GM21825 (cell line): ENCODE data around the gene ACOT2.
A peak's percentile ranks its signal among the peaks of the same experiment; 100 is the strongest.
"Not testable (repeated sequence)": the region's sequence is repeated elsewhere in the genome, so short reads cannot be mapped to it uniquely, and the experiment has no call there.

ENCODE experiments used
- ATAC-seq: cut with Tn5 transposase; IDR thresholded peaks from one replicate; pipeline ENCODE4 v1.9.1; 2021; ENCODE audit warnings: mild to moderate bottlenecking, moderate library complexity; ENCODE audit not compliant: unreplicated experiment

The ACOT2 gene

GRCh38 chr14:73567951-73568885, 795 bp upstream of the ACOT2 start:
- ATAC-seq = no peak

- not testable (repeated sequence) for ATAC-seq
These were observed 178 bp upstream of the ACOT2 start for GRCh38 chr14:73568886-73569184.

GRCh38 chr14:73570913-73571312, 1.9 kb downstream of the ACOT2 start:
- peak; percentile 43 for ATAC-seq

GRCh38 chr14:73573034-73573433, 4.0 kb downstream of the ACOT2 start:
- not testable (repeated sequence) for ATAC-seq

- not testable (repeated sequence) for ATAC-seq
These were observed 4.7 kb downstream of the ACOT2 start for GRCh38 chr14:73573740-73574139.

- ATAC-seq = not testable (repeated sequence)
These were observed 5.2 kb downstream of the ACOT2 start for GRCh38 chr14:73574251-73574650.

GRCh38 chr14:73576391-73576790, 7.4 kb downstream of the ACOT2 start:
- no peak for ATAC-seq

- not testable (repeated sequence) for ATAC-seq
These were observed 8.2 kb downstream of the ACOT2 start for GRCh38 chr14:73577214-73577613.

- ATAC-seq = not testable (repeated sequence)
These were observed 13.3 kb downstream of the ACOT2 start for GRCh38 chr14:73582102-73582979.

GRCh38 chr14:73588695-73589094, 19.7 kb downstream of the ACOT2 start:
- no peak for ATAC-seq

- ATAC-seq = no peak
These were observed 20.1 kb downstream of the ACOT2 start for GRCh38 chr14:73589116-73589515.

GRCh38 chr14:73590673-73591004, 21.6 kb downstream of the ACOT2 start:
- ATAC-seq = not testable (repeated sequence)

- no peak for ATAC-seq
These were observed 22.9 kb downstream of the ACOT2 start, which contains the start of gene ACOT4 for GRCh38 chr14:73591690-73592449. Gene ACOT4, plus strand, starts transcription at chr14:73591873. Its CDS starts 87 bp downstream, at chr14:73591960.

- ATAC-seq = no peak
These were observed 25.5 kb downstream of the ACOT2 start for GRCh38 chr14:73594491-73594890.

GRCh38 chr14:73599499-73599898, 30.5 kb downstream of the ACOT2 start:
- ATAC-seq = no peak

GRCh38 chr14:73602994-73603393, 34.0 kb downstream of the ACOT2 start:
- ATAC-seq = no peak

GRCh38 chr14:73606271-73606670, 37.3 kb downstream of the ACOT2 start:
- ATAC-seq = no peak

GRCh38 chr14:73607241-73607640, 38.2 kb downstream of the ACOT2 start:
- ATAC-seq = no peak

- ATAC-seq = no peak
These were observed 41.7 kb downstream of the ACOT2 start for GRCh38 chr14:73610687-73611086.

GRCh38 chr14:73612339-73613045, 43.5 kb downstream of the ACOT2 start, which contains the start of gene ACOT6:
Gene ACOT6, plus strand, starts transcription at chr14:73612517. Its CDS starts 55 bp downstream, at chr14:73612572.
- peak; percentile 79 for ATAC-seq
